Kidney epithelial cell (primary cell): ENCODE results near the gene BRD1. TPM values are rescaled to one million over a fixed set of nuclear protein-coding genes. Genes with fewer than 3 reads are reported as not detected.

Experiments used
- DNase-seq: peaks from one replicate; pipeline ENCODE4 v3.0.0-alpha.2; 2010; ENCODE audit warnings: low read depth
- H3K27me3 ChIP-seq: 2 replicates; pipeline ENCODE4 v1.6.0; 2011; ENCODE audit warnings: low read length; ENCODE audit not compliant: control insufficient read depth, insufficient read depth
- H3K36me3 ChIP-seq: 2 replicates; pipeline ENCODE4 v1.5.1; 2011; ENCODE audit warnings: low read length; ENCODE audit not compliant: control insufficient read depth, insufficient read depth
- H3K4me3 ChIP-seq: 2 replicates; pipeline ENCODE4 v1.5.1; 2011; ENCODE audit warnings: low read depth, mild to moderate bottlenecking, control low read depth, low read length
- total RNA-seq: library from RNA; depleted of rRNA; stranded (reverse); fragments of >200 nt; gene quantifications from 2 replicates; pipeline ENCODE4 v1.2.3, GENCODE V29; 2015
- TF ChIP-seq, protein P1 (sequence below): IDR thresholded peaks from 2 replicates; pipeline ENCODE4 v1.5.1; 2011; ENCODE audit warnings: mild to moderate bottlenecking, moderate library complexity, low read length, control low read depth, inconsistent platforms; ENCODE audit not compliant: insufficient read depth, poor library complexity, severe bottlenecking

The BRD1 gene
- total RNA-seq, 1 donor from 2014 or later, result 37.2 TPM

DNA sequence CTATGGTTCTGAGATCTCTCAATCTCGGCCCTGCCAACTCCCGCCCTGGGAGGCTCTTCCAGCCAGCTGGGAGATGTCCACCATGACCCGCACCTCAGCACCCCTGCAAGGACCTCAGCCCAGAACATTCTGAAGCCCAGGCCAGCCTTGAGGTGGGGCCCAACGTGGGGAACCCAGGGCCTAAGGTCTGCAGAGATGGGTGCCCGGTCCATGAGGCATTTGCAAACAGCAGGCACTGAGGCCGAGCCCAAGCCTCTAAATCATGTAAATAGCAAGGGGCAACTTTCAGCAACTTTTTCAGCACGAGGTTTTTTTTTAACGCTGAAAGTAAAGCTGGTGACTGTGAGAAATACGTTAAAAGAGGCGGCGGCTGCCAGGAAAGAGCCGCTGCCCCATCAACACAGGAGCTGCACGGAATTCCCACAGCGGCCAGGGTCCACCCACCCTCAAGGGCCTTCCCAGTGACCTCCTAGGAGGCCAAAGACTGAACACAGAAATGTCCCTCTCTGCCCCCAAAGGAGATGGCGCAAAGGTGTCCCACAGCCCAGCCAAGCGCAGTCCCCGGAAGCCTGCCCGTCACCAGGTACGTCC lies 46.9 kb downstream of the BRD1 start:
- H3K4me3 ChIP-seq, result no peak overlapping the region
- no peaks in the 10 kb centered on the region for H3K36me3 ChIP-seq
- TF ChIP-seq, protein P1, sequence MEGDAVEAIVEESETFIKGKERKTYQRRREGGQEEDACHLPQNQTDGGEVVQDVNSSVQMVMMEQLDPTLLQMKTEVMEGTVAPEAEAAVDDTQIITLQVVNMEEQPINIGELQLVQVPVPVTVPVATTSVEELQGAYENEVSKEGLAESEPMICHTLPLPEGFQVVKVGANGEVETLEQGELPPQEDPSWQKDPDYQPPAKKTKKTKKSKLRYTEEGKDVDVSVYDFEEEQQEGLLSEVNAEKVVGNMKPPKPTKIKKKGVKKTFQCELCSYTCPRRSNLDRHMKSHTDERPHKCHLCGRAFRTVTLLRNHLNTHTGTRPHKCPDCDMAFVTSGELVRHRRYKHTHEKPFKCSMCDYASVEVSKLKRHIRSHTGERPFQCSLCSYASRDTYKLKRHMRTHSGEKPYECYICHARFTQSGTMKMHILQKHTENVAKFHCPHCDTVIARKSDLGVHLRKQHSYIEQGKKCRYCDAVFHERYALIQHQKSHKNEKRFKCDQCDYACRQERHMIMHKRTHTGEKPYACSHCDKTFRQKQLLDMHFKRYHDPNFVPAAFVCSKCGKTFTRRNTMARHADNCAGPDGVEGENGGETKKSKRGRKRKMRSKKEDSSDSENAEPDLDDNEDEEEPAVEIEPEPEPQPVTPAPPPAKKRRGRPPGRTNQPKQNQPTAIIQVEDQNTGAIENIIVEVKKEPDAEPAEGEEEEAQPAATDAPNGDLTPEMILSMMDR, result no peak
- no peaks in the 10 kb centered on the region for H3K27me3 ChIP-seq
- DNase-seq, result no peak

GRCh38 chr22:49779853-49780697 lies 47.6 kb downstream of the BRD1 start:
- DNase-seq, result no peak
- H3K4me3 ChIP-seq, result no peak overlapping the region
- TF ChIP-seq, protein P1, result no peak
- H3K27me3 ChIP-seq, result no peaks in the 10 kb centered on the region
- peaks cover 1% of the 10 kb centered on the region for H3K36me3 ChIP-seq

GRCh38 chr22:49779211-49779610 lies 48.5 kb downstream of the BRD1 start:
- H3K36me3 ChIP-seq, result peaks cover 5% of the 10 kb centered on the region
- no peak overlapping the region for H3K4me3 ChIP-seq
- H3K27me3 ChIP-seq, result no peaks in the 10 kb centered on the region
- TF ChIP-seq, protein P1, result no peak
- DNase-seq, result no peak

DNA sequence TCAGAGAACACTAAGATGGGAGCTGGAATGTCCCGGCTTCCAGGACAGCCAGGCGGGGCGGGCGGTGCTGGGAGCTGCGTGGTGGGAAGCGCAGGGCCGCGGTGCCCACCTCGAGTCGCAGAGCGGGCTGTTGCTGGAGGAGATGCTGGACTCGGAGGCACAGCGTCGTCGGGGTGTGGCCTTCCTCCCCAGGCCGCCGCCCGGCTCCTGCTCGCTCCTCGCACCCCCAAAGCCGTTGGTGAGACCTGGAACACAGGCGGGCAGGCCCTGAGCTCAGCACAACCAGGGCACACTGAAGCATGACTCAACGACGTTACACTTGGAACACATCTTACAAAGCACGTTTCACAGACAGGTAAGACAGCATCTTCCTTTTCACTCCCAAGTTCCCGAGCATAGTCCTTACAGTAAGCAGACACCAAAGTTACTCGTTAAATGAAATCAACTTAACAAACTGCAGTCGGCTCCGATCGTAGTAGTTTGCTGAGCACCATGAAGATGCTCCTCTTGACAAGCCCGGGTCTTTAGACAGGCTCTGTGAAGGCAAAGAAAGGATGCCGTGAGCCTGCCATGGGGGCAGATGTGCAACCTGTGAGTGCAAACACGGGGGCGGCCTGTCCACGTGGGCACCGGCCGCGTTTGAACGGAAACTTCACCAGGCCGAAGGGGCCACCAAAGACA lies 50.0 kb downstream of the BRD1 start:
- peaks cover 5% of the 10 kb centered on the region for H3K36me3 ChIP-seq
- TF ChIP-seq, protein P1, result no peak
- H3K4me3 ChIP-seq, result no peak overlapping the region

GRCh38 chr22:49776891-49777290 lies 50.8 kb downstream of the BRD1 start:
- no peak for DNase-seq
- peaks cover 5% of the 10 kb centered on the region for H3K36me3 ChIP-seq
- TF ChIP-seq, protein P1, result no peak
- H3K4me3 ChIP-seq, result no peak overlapping the region
- no peaks in the 10 kb centered on the region for H3K27me3 ChIP-seq

More for the DNA sequence above, 50.0 kb downstream of the BRD1 start:
- no peak for DNase-seq
- no peaks in the 10 kb centered on the region for H3K27me3 ChIP-seq
